Mesenchymal stem cell (in vitro differentiated cells and primary cell): ENCODE results near the gene EEF1AKMT1.
"Not testable (repeated sequence)": the region's sequence is repeated elsewhere in the genome, so short reads cannot be mapped to it uniquely, and the experiment has no call there.

Experiments
- DNase-seq: peaks from one replicate; pipeline ENCODE4 v3.0.0-alpha.2; 2013
- H2AFZ ChIP-seq: one replicate; pipeline ENCODE4 v1.6.1; 2013; ENCODE audit warnings: low read depth, mild to moderate bottlenecking, control low read depth, inconsistent platforms, low read length, moderate library complexity
- H2AK5ac ChIP-seq: 2 replicates; pipeline ENCODE4 v1.6.1; 2013; ENCODE audit warnings: low read length, moderate library complexity, mild to moderate bottlenecking, inconsistent platforms; ENCODE audit not compliant: severe bottlenecking
- H2BK120ac ChIP-seq: one replicate; pipeline ENCODE4 v1.6.1; 2013; ENCODE audit warnings: low read depth, mild to moderate bottlenecking, inconsistent platforms, low read length, moderate library complexity
- H2BK12ac ChIP-seq, 2 experiments: one replicate each; pipeline ENCODE4 v1.6.1; 2013; ENCODE audit warnings: inconsistent platforms in 2 of 2, low read length in 2 of 2, mild to moderate bottlenecking in 2 of 2, moderate library complexity in 2 of 2, control low read depth in 1 of 2
- H2BK15ac ChIP-seq: one replicate; pipeline ENCODE4 v1.6.1; 2013; ENCODE audit warnings: mild to moderate bottlenecking, low read depth, inconsistent platforms; ENCODE audit not compliant: poor library complexity, severe bottlenecking
- H2BK5ac ChIP-seq: 2 replicates; pipeline ENCODE4 v1.6.1; 2013; ENCODE audit warnings: low read depth, mild to moderate bottlenecking, low read length, control low read depth, inconsistent platforms; ENCODE audit not compliant: poor library complexity, severe bottlenecking
- H3K14ac ChIP-seq, 2 experiments: one replicate each; pipeline ENCODE4 v1.6.1; 2013; ENCODE audit warnings: inconsistent platforms in 2 of 2, low read length in 2 of 2, control low read depth in 1 of 2, mild to moderate bottlenecking in 1 of 2, moderate library complexity in 1 of 2
- H3K18ac ChIP-seq, 2 experiments: one replicate each; pipeline ENCODE4 v1.6.1; 2013; ENCODE audit warnings: inconsistent platforms in 2 of 2, low read length in 2 of 2, control low read depth in 1 of 2, low read depth in 1 of 2, mild to moderate bottlenecking in 1 of 2
- H3K23ac ChIP-seq, 2 experiments: one replicate each; pipeline ENCODE4 v1.6.1; 2013; ENCODE audit warnings: inconsistent platforms in 2 of 2, low read length in 2 of 2, mild to moderate bottlenecking in 2 of 2, moderate library complexity in 2 of 2, control low read depth in 1 of 2
- H3K27ac ChIP-seq: 2 replicates; pipeline ENCODE4 v1.5.1; 2013; ENCODE audit warnings: mild to moderate bottlenecking, moderate library complexity, low read length, control low read depth, inconsistent platforms; ENCODE audit not compliant: poor library complexity, severe bottlenecking
- H3K27me3 ChIP-seq, 2 experiments: 2 replicates each; pipeline versions ENCODE4 v1.6.1 to v1.7.0; 2013; ENCODE audit warnings: low read length in 2 of 2, mild to moderate bottlenecking in 2 of 2, moderate library complexity in 2 of 2, control low read depth in 1 of 2, inconsistent platforms in 1 of 2; ENCODE audit not compliant: control insufficient read depth in 1 of 2, insufficient read depth in 1 of 2
- H3K36me3 ChIP-seq, 2 experiments: 2 replicates each; pipeline versions ENCODE4 v1.6.1 to v1.7.0; 2013; ENCODE audit warnings: low read length in 2 of 2, control low read depth in 1 of 2, inconsistent platforms in 1 of 2, low read depth in 1 of 2, mild to moderate bottlenecking in 1 of 2; ENCODE audit not compliant: insufficient read depth in 2 of 2, control insufficient read depth in 1 of 2
- H3K4ac ChIP-seq, 2 experiments: one replicate each; pipeline ENCODE4 v1.6.1; 2013; ENCODE audit warnings: inconsistent platforms in 2 of 2, low read length in 2 of 2, mild to moderate bottlenecking in 2 of 2, moderate library complexity in 2 of 2, control low read depth in 1 of 2, low read depth in 1 of 2
- H3K4me1 ChIP-seq: 2 replicates; pipeline ENCODE4 v1.6.1; 2013; ENCODE audit warnings: low read depth, low read length, control low read depth; ENCODE audit not compliant: control insufficient read depth, insufficient read depth
- H3K4me2 ChIP-seq: 2 replicates; pipeline ENCODE4 v1.6.1; 2013; ENCODE audit warnings: low read length, mild to moderate bottlenecking, inconsistent platforms; ENCODE audit not compliant: poor library complexity, severe bottlenecking
- H3K4me3 ChIP-seq, 2 experiments: 2 replicates each; pipeline versions ENCODE4 v1.5.1 to v1.7.0; 2013; ENCODE audit warnings: low read length in 2 of 2, mild to moderate bottlenecking in 2 of 2, control low read depth in 1 of 2, low read depth in 1 of 2; ENCODE audit not compliant: insufficient read depth in 1 of 2
- H3K79me1 ChIP-seq: replicated peaks from 2 replicates; pipeline ENCODE4 v1.6.1; 2013; ENCODE audit warnings: mild to moderate bottlenecking, control low read depth, low read length, inconsistent platforms; ENCODE audit not compliant: poor library complexity, severe bottlenecking
- H3K9ac ChIP-seq: 2 replicates; pipeline ENCODE4 v1.7.0; 2013; ENCODE audit warnings: mild to moderate bottlenecking, low read length, moderate library complexity
- H3K9me3 ChIP-seq: 2 replicates; pipeline ENCODE4 v1.7.0; 2013; ENCODE audit warnings: mild to moderate bottlenecking, low read length; ENCODE audit not compliant: control insufficient read depth
- H4K8ac ChIP-seq: one replicate; pipeline ENCODE4 v1.6.1; 2013; ENCODE audit warnings: inconsistent platforms, mild to moderate bottlenecking, low read length, moderate library complexity
- H4K91ac ChIP-seq: one replicate; pipeline ENCODE4 v1.6.1; 2013; ENCODE audit warnings: mild to moderate bottlenecking, low read length, inconsistent platforms
- whole genome bisulfite sequencing: methylation state at CpG from one replicate; pipeline ENCODE4 v1.1.7; 2013; ENCODE audit warnings: mixed read lengths; 5-methylcytosine and 5-hydroxymethylcytosine counted together

The EEF1AKMT1 gene

GRCh38 chr13:20684041-20684440, 89.7 kb downstream of the EEF1AKMT1 start:
- Histone ChIP-seq H3K4me1 (no peaks in the 10 kb centered on the region), H2BK12ac (no peak overlapping the region), H4K8ac (no peak overlapping the region), H3K79me1 (no peaks in the 10 kb centered on the region), H3K27me3 (peaks cover 0 to 22% of the 10 kb centered on the region in 2 experiments), H3K9me3 (no peaks in the 10 kb centered on the region), H3K18ac (no peak overlapping the region), H2AFZ (no peak overlapping the region), H2AK5ac (no peak overlapping the region), H3K4me3 (no peak overlapping the region), H4K91ac (no peak overlapping the region), H3K23ac (no peak overlapping the region), H2BK15ac (no peak overlapping the region), H3K4ac (no peak overlapping the region), H3K36me3 (peaks cover 0 to 2% of the 10 kb centered on the region in 2 experiments), H3K14ac (no peak overlapping the region), H3K4me2 (no peak overlapping the region), H2BK5ac (no peak overlapping the region), H3K27ac (no peak overlapping the region), H3K9ac (no peak overlapping the region), H2BK120ac (no peak overlapping the region)
- 96% methylated on average over 4 of the region's 4 CpGs for WGBS
- no peak for DNase-seq

DNA sequence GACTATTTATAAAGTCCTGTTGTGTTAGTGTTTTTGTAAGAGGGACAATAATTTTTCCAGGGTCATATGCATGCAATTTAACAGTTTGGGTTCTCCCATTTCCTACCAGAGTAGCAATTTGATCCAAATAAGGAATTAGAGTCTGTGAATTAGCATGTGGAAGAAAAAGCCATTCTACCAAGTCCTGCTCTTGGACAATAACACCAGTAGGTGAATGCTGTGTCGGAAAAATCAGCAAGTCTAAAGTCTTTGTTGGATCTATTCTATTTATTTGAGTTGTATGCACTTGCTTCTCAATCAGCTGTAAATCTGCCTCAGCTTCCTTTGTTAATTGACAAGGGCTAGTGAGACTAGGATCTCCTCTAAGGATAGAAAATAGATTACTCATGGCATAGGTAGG, 91.7 kb downstream of the EEF1AKMT1 start:
- H2AFZ ChIP-seq = no peak overlapping the region
- H3K4me1 ChIP-seq = no peaks in the 10 kb centered on the region
- H3K27me3 ChIP-seq = peaks cover 0 to 28% of the 10 kb centered on the region in 2 experiments
- H3K27ac ChIP-seq = no peak overlapping the region
- no peak overlapping the region for H2BK12ac ChIP-seq
- H3K79me1 ChIP-seq = no peaks in the 10 kb centered on the region
- H4K8ac ChIP-seq = no peak overlapping the region
- no peak overlapping the region for H3K4me2 ChIP-seq
- no peak overlapping the region for H3K23ac ChIP-seq
- no peak overlapping the region for H2BK5ac ChIP-seq
- no peak for DNase-seq
- no peak overlapping the region for H2BK120ac ChIP-seq
- H3K18ac ChIP-seq = no peak overlapping the region
- H3K4me3 ChIP-seq = no peak overlapping the region
- H3K9ac ChIP-seq = no peak overlapping the region
- no peak overlapping the region for H3K14ac ChIP-seq
- no peaks in the 10 kb centered on the region for H3K9me3 ChIP-seq
- WGBS = no CpG with 5 or more reads among the region's 1 CpG
- H3K36me3 ChIP-seq = no peaks in the 10 kb centered on the region
- no peak overlapping the region for H2AK5ac ChIP-seq
- H4K91ac ChIP-seq = no peak overlapping the region
- no peak overlapping the region for H2BK15ac ChIP-seq
- no peak overlapping the region for H3K4ac ChIP-seq

GRCh38 chr13:20681481-20681880, 92.3 kb downstream of the EEF1AKMT1 start:
- not testable (repeated sequence) for H2BK15ac ChIP-seq, H3K4me2 ChIP-seq, H3K4me1 ChIP-seq, H3K36me3 ChIP-seq, H2BK5ac ChIP-seq, H3K14ac ChIP-seq, H3K4ac ChIP-seq, H3K18ac ChIP-seq, H3K79me1 ChIP-seq, H3K27ac ChIP-seq, H2BK120ac ChIP-seq, H2AFZ ChIP-seq, H3K23ac ChIP-seq, H3K4me3 ChIP-seq, H4K8ac ChIP-seq, H3K9me3 ChIP-seq, H4K91ac ChIP-seq, H2AK5ac ChIP-seq, H2BK12ac ChIP-seq, H3K9ac ChIP-seq
- WGBS = 79% methylated on average over 3 of the region's 5 CpGs
- DNase-seq = peak; percentile 16
- H3K27me3 ChIP-seq = peaks cover 0 to 30% of the 10 kb centered on the region in 2 experiments

DNA sequence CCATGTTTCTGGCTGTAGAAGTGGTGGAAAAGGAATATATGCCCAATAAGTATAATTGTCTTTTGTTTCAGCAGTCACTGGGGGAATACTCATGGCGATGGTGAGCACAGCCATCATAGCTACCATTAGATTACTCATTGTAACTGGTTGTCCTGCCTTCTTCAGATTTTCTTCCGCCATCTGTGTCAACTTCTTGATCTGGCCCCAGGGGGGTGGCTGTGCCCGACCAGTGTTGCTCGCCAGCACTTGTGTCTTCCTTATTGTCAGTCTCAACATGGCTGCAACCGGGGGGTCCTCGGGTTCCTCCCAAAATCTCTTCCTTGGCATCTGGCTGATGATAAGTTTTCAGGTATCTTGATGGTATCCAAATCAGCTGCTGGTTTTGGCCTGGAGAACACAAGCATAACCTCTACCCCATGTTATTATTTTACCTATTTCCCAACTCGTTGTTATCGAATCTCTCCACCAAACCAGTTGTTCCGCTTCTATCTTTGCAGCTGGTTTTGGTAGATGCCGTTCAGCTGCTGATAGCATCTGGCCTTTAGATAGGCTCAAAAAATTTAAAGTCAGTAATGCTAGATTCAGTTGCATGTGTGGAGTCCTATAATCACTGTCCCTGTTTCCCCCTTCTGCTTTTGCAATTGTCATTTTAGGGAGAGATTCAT, 93.2 kb downstream of the EEF1AKMT1 start:
- WGBS = 93% methylated on average over 10 of the region's 10 CpGs
- no peak overlapping the region for H4K91ac ChIP-seq
- no peak overlapping the region for H2BK120ac ChIP-seq
- H4K8ac ChIP-seq = no peak overlapping the region
- H3K79me1 ChIP-seq = no peaks in the 10 kb centered on the region
- H3K9ac ChIP-seq = no peak overlapping the region
- no peak overlapping the region for H2AK5ac ChIP-seq
- no peak overlapping the region for H3K18ac ChIP-seq
- H3K4me2 ChIP-seq = no peak overlapping the region
- no peak overlapping the region for H3K4ac ChIP-seq
- H3K4me1 ChIP-seq = no peaks in the 10 kb centered on the region
- no peak overlapping the region for H3K14ac ChIP-seq
- H3K9me3 ChIP-seq = no peaks in the 10 kb centered on the region
- peaks cover 0 to 5% of the 10 kb centered on the region in 2 experiments for H3K36me3 ChIP-seq
- H2AFZ ChIP-seq = no peak overlapping the region
- no peak overlapping the region for H2BK15ac ChIP-seq
- H3K4me3 ChIP-seq = no peak overlapping the region
- peaks cover 0 to 30% of the 10 kb centered on the region in 2 experiments for H3K27me3 ChIP-seq
- H3K27ac ChIP-seq = no peak overlapping the region
- H3K23ac ChIP-seq = no peak overlapping the region
- H2BK12ac ChIP-seq = no peak overlapping the region
- H2BK5ac ChIP-seq = no peak overlapping the region
- DNase-seq = no peak
